Stimulated activated CD4-positive, alpha-beta T cell treated with anti-CD3 and anti-CD28 coated beads, TNF-alpha, amount 100 ng/mL, for 48 hours (primary cell): ENCODE data around the gene OR8D1.

ENCODE experiments used
- DNase-seq, 3 donors: peaks; one replicate each; pipeline ENCODE4 v3.0.0-alpha.2; 2020; ENCODE audit warnings: low read depth in 3 of 3

Gene OR8D1

DNA sequence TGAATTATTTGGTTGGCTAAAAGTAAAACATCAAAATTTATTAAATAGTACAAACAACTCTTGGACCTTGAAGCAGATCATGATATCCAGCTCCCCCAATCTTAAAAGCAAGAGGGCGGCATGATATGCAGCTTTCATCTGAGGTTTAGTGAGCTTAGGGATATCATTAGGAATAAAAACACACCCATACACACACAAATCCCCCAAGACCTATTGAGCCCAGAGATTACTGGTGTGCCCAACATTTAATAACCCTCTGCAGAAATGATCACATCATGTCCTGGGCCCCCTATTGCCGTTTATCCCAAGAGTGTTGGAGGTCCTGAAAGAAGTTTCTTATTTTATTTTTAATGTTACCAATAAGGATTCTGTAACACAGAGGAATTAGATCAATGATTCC, at the start of gene OR8D1:
Gene OR8D1 (minus strand): TSS at position 101 of the 400 bp plus-strand sequence. CDS start 3,183 bp downstream, outside the sequence.
- DNase-seq = no peak

DNA sequence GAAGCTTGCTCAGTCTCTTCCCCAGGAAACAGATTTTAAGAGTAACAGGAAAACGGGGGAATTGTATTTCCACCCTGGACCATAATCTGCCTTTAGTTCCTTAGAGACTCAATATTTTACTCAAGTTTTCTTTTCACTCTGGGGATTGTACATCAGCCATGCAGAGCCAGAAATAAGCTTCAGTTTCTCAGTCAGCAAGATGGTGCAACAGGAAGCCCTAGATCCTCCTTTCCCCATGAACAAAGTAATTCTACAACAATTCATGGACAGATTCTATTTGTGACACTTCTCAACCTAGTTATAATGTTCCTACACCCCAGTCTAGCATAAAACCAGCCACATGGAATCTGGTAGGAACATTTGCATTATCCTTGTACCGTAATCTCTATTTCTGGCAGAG, 45.8 kb upstream of the OR8D1 start:
- no peak for DNase-seq

DNA sequence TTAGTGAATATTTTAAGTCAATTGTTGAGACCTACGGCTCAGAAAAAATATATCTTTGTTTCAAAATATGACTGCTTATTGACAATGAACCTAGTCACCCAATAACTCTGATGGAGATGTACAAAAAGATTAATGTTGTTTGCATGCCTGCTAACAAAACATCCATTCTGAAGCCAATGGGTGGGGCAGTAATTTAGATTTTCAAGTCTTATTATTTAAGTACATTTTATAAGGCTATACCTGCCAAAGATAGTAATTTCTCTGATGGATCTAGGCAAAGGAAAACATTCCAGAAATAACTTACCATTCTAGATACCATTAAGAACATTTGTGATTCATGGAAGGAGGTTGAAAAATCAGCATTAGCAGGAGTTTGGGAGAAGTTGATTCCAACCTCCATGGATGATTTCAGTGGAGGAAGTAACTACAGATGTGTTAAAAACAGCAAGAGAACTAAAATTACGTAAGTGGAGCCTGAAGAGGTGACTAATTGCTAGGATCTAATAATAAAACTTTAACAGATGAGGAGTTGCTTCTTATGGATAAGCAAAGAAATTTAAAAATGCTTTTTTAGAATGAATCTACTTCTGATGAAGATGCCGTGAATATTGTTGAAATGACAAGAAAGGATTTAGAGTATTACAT, 32.7 kb upstream of the OR8D1 start:
- DNase-seq = no peak

DNA sequence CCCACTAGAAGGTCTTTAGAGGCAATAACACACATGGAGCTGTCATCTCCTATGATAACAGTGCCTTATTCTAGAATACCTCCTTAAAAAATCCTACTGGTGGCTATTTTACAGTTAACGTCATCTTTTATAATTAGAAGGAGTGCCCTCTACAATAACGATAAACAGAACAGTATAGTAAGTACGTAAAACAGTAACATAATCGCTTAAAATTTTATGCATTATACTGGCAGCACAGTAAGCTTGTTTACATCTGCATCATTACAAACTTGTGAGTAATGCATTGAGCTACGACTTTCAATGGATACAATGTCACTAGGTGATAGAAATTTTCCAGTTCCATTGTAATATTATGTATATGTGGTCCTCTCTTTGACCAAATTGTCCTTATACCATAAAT, 30.6 kb upstream of the OR8D1 start:
- no peak for DNase-seq

DNA sequence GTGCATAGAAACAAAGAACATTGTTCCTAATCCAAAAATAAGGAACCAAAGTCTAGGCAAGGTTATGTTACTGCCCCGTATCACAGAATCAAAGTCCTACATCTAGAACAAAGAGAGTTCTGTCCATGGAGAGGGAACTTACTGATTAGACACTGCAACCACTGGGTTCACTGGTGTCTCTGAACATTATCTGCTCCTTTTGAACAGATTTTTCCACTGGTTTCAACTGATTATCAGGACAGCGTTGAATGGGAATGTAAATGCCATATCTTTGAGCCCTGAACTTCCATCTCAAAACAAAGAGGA, 26.3 kb upstream of the OR8D1 start:
- DNase-seq = no peak

DNA sequence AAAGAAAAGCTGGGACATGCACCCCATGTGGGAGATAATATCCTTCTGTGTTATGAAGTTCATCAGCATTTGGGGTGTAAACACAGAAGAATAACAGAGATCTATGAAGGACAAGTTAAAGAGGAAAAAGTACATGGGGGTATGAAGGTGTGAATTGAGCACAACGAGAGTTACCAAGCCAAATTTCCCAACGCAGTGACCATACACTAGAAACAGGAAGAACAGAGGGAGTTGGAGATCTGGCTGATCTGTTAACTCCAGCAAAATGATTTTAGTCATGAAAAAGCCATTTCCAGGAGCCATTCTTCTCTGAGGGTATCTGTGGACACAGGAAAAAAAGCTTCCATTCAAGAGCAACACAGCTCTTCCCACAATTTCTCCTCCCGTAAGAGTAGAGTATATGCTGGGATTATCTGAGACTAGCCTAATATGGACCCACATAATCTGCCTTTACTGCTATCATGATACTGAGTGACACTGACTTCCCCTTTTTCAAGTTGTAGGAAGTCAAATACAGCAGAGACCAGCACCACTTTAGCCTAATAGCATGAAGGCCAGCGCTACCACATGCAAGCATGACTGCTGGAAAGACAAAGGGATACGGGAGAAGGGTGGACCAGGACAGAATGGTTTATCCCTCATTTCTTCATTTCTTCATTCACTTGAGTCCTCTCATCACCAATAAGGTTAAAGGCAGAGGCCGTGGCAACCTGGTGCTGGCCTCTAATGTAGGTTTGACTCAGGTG, 25.8 kb upstream of the OR8D1 start:
- no peak for DNase-seq

DNA sequence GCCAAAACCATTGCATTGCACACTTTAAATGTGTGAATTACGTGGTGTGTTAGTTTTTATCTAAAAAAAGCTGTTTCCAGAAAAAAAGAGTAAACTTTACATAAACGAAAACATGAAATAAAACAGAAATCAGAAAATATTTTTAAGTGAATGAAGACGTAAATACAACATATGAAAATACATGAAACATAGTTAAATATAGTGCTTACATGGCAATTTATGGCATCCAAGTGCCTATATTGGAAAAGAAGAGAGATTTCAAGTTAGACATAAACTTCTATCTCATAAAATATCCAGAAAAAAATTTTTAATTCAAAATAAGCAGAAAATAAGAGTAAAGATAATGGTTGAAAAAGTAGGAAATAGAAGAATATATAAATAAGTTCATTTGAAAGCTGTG, 18.1 kb upstream of the OR8D1 start:
- no peak for DNase-seq

DNA sequence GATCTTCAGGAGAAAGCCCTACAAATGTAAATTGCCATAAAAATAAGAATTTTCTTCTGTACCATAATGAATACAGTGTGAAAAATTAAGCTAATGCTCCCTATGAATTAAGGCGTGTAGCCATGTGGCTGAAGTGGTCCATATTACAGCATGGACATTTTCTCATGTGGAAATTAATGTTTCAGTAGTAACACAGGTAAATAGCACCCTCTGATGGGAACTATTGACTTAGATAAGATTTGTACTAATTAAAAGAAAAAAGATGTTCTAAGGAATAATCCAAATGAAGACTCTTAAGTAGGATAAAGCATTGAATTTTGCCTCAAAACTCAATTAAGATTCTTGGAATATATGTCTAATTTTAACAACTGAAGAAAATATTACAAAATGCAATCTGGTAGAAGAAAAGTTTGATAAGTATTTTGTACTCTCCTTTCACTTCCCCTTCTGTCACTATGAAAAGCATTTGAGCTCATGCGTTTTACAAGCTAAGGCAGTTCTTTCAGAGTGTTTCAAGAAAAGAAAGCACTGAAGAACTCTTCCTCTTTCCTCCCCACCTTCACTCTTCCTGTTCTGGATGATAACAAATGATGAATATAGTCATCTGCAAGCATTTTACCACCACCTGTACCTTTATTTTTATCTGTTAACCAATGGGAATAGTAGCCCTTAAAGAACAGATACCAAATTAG, 16.2 kb upstream of the OR8D1 start:
- no peak for DNase-seq

DNA sequence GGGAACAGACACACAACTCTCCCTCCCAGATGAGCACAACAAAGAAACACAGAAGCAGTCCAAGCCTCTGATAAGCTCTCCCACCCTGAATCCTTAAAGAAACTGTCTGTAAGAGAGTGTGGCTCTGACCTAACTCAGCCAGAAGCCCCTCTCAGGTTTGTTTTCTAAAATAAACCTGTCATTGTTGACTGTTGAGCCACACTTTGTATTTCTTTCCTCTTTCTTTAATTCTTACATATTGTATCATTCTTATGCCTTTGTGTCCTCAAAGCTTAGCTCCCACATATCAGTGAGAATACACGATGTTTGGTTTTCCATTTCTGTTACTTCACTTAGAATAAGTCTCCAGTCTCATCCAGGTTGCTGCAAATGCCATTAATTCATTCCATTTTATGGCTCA, 14.0 kb upstream of the OR8D1 start:
- DNase-seq = no peak

DNA sequence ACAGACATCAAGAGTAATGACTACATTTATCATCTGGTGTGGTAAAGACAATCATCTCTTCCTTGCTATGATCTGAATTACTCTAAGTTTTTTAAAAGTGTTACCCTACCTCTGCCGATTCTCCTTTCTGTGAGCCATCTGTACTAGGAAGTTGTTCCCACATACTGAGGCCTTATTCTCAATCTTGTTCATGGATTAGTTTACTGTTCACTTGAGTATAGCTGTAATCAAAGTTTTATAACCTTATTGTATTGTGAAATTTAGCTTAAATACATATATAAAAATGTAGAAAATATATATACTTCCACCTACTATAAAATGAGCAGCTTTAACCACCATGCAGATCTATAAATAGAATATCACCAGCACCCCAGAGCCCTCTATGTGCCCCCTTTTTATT, 8.6 kb upstream of the OR8D1 start:
- DNase-seq = no peak

DNA sequence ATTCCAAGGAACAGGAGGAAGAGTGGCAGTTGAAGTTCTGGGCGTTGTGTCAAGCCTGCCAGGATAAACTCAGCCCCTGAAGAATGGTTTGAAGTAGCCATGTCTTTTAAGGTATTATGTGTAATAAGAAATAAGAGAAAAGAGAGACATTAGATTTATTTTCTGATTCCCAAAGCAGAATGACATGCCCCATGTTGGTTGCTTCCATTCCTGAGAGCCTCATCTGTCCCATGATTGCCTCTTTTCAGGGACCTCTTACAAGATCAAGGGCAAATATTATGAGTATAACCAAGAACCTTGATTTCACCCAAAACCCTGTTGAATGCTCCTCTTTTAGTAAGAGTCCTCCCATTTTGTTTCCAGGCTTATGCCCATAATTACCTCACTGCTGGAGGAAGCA, 6.3 kb upstream of the OR8D1 start, which contains the start of gene OR8D2:
Gene OR8D2 (minus strand): TSS at position 101 of the 400 bp plus-strand sequence. CDS start 0 bp downstream, at position 101.
- DNase-seq = no peak

DNA sequence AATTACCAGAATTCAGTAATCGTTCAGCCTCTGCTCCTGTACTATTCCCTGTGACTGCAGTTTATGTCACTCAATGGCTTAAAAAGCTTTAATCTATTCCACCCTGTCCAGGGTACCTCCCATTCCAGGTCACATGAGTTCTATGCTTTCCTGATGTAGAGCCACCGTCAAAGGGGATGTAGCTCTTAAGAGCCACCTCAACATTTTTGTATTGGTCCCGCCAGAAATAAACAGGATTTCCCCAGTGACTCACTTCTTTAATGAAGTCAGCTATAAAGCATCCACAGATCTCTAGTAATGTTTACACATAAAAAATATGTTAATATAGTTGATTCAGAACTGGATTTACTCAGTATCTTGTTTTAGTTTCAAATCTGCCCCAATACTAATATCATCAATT, 1.3 kb upstream of the OR8D1 start:
- no peak for DNase-seq

DNA sequence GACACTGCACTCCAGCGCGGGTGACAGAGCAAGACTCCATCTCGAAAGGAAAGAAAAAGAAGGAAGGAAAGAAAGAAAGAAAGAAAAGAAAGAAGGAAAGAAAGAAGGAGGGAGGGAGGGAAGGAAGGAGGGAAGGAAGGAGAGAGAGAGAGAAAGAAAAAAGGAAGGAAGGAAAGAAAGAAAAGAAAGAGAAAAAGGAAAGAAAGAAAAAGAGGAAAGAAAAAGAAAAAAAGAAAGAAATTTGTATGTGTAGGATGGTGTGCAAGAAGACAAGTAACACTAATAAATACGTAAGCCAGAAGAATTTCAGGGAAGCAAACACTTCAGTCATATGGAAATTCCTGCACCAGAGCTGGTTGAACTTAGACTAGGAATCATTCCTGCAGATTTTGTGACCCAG, 618 bp downstream of the OR8D1 start:
- DNase-seq = no peak

DNA sequence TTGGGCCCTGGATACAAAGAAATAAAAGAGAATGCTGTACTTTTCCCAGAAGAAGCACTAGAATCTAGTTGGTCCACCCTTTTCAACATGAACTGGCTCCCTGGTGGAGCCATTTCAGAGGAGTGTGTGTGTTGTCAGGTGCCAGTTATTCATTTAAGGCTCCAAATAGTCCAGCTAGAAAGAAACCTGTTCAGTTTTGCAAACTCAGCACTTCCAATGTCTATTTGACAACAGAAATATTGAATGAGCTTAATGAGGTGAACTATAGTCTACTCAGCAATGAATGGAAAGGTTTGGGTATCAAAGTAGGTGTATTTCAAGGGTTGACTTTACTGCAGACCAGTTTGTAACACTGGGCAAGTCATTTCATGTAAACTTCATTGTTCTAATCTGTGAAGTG, 2.1 kb downstream of the OR8D1 start:
- DNase-seq = no peak

DNA sequence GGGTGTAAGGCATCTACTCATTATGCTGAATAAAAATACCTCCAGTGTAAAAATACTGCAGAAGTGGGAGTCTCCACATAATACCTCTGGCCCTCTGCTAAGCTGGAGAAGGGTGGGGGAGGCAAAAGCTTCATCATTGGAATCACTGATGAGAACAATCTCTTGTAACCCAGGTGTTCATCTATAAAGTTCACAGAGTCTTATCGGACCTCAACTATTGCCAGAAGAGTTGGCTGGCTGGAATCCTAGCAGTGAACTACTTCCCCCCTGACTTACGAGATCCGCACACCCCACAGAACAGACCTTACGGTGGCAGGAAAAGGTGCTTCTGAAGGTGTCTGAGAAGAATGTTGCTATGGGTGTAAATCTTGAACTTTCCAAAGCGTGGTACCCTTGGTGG, 2.5 kb downstream of the OR8D1 start:
- no peak for DNase-seq

DNA sequence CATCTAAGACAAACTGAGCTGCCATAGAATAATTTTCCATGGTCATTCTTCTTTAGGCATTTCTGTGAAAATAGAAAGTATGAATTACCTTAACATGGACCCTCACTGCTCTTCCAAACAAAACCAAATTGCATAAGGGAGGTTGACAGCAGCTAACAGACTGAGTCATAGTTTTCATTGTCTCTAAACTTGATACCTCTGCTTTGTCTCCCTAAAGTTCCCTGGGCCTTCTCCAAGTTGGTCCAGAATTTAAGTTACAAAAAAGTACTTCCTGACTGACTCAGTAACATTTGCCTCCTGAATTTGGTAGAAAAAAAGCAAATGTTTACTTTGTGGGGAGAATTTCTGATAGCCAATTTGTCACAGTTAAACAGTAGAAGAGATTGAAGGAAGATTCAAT, 3.0 kb downstream of the OR8D1 start:
- DNase-seq = no peak

DNA sequence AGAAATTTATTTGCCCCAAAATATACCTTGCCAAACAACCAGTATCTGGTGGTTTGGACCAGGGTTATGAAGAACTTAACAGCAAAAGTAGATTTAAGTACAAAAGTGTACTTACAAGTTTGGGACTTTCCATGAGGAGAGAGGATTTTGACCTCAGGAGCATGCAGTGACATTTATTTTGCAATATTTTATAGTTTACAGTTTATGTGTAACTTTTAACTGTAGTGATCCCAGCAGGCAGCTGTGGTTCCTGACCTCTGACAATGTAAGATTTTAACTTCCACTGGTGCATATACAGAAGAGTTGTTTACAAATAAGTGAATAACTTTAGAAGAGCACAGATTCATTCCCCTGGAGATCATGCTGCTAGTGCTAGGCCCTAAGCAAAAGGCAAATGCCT, 6.7 kb downstream of the OR8D1 start:
- DNase-seq = no peak

DNA sequence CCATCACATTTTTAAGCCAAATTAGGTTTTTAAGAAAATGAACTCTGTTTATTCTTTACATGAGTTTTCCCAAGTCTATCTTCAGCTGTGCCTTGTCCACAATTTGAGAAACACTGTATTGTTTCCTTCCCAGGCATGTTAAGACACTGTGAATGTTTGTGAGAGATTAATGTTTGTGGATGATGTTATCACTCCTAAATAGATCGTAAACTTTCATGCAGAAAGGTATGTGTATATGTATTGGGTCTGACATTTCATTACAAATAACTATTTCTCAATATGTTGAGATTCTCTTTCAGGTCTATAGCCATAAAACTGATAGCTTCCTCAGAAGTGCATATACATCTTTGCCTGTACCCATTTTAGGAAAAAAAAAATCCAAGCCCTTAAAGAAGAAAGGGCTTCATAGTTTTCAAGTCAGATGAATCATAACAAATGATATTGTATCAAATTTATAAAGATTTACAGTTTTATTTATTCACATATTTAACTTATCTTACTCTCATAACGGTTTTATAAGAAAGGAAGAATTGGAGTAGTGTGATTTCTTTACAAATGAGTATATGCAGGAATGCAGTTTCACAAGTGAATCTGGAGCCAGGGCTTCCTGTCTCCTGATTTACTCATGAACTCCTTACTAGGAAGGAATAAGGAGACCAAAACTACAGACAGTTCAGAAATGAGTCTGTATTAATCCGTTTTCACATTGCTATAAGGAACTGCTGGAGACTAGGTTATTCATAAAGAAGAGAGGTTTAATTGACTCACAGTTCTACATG, 11.2 kb downstream of the OR8D1 start:
- no peak for DNase-seq

DNA sequence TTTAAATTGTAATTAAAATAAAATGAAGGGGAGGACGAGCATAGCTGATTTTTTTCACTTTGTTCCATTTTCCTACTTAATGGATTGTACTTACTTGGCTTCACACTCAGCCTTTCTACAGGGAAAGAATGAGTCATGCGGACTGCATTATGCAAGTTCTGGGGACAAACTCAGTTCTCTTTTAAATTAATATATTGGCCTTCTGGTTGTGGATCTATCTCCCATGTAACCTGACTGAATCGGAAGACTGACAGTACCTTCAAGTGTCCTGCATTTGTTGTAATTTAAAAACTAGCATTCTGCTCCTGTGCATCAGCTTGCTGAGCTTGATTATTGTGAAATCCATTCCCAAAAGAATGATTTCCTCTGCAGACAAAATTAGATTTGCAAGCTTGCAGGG, 12.2 kb downstream of the OR8D1 start:
- DNase-seq = no peak

DNA sequence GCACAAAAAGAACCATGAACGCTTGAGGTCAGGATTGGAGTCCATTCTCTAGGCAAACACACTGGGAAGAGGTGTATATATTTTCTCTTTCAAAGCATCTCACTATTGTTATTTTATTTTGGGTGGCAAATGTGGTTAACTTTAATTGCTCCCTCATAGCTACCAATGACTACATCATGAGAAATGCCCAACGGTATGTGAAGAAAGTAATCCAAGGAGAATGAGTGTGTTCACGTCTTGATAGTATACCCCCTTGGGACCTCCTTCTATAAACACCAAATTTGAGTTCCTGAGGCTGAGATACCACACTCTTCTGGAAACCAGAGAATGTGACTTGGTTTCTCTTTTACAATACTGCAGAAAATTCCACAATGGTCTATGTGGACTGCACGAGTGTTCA, 15.8 kb downstream of the OR8D1 start:
- no peak for DNase-seq

DNA sequence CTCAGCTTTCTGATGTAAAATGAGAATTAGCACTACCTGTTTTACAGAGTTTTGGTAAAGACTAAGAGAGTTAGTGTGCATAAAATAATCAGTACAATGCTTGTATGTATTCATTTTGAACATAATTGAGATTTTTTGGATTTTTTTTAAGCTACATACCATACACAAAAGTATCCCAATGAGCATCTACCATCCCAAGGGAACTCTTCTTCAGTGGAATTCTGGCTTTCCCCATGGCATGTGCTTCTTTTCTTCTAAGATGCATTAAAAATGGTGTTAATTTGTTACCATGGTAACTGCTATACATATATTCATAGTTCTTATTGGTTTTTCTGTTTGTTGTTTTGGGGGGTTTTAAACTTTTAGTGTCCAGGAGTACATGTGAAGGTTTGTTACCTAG, 17.7 kb downstream of the OR8D1 start:
- no peak for DNase-seq

DNA sequence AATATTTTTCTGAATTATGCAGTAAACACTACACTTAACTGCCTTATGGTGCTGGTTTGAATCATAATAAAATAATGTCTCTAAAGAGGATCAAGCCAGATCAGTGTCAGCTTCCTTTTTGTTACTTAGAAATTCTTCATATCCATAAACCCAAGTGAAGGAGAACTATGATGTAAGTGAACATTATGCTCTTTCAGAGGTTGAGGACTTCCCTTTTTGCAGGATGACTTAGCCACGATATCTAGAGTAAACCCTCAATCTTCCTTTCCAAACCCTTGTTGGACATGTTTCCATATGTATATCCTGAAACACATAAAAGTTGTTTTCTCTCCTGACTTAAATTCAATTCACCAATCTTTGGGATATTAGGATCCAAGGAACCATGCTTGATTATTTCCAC, 19.1 kb downstream of the OR8D1 start:
- no peak for DNase-seq
